Osteocyte (in vitro differentiated cells): ENCODE results near the gene MYBPH. TPM values are rescaled to one million over a fixed set of nuclear protein-coding genes. Genes with fewer than 3 reads are reported as not detected.

Experiments
- DNase-seq: peaks from one replicate; pipeline ENCODE4 v3.0.0; 2021; ENCODE audit warnings: mixed read lengths; ENCODE audit not compliant: unreplicated experiment; ENCODE audit errors: extremely low spot score
- H3K27ac Mint-ChIP-seq: one replicate; pipeline ENCODE4 v1.8.0; 2021; ENCODE audit warnings: mild to moderate bottlenecking, mixed read lengths; ENCODE audit not compliant: unreplicated experiment
- H3K27me3 Mint-ChIP-seq: one replicate; pipeline ENCODE4 v1.8.0; 2021; ENCODE audit warnings: mixed read lengths; ENCODE audit not compliant: unreplicated experiment
- H3K36me3 Mint-ChIP-seq: one replicate; pipeline ENCODE4 v1.8.0; 2021; ENCODE audit warnings: mixed read lengths; ENCODE audit not compliant: unreplicated experiment
- H3K4me1 Mint-ChIP-seq: one replicate; pipeline ENCODE4 v1.8.0; 2021; ENCODE audit warnings: mixed read lengths; ENCODE audit not compliant: unreplicated experiment
- H3K4me3 Mint-ChIP-seq: one replicate; pipeline ENCODE4 v1.8.0; 2021; ENCODE audit warnings: mild to moderate bottlenecking, moderate library complexity, mixed read lengths; ENCODE audit not compliant: unreplicated experiment
- H3K9me3 Mint-ChIP-seq: one replicate; pipeline ENCODE4 v1.8.0; 2021; ENCODE audit warnings: mixed read lengths; ENCODE audit not compliant: unreplicated experiment
- CTCF ChIP-seq: fragments of 200-600 bp; sonication (generic); IDR thresholded peaks from 2 replicates; pipeline ENCODE4 v1.5.0; 2021; ENCODE audit warnings: antibody characterized with exemption, mild to moderate bottlenecking, moderate library complexity
- total RNA-seq: library from RNA; stranded (reverse); gene quantifications from 2 replicates; pipeline ENCODE4 v1.2.1, GENCODE V29; 2021

The MYBPH gene
- total RNA-seq, 1 donor from 2014 or later, result not detected

DNA sequence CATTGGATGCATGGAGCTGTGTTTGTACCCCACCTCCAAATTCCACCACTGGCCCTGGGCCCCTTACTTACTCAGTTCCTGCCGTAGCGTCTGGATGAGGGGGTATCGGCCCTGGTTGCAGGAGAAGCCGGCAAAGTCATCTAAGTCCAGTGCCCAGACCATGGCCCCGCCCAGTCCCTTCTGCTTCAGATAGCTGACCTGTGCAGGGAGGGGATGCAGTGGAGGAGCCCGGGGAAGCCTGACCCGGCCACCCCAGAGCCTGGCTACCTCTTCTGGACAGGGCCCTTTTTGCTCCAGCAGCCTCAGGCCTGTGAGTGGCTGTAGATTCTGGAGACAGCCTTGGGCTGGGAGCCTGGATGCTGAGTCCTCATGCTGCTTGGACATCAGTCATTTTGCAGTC is 42.0 kb upstream of the MYBPH start:
- H3K4me1 Mint-ChIP-seq, result no peaks in the 10 kb centered on the region
- no peaks in the 10 kb centered on the region for H3K9me3 Mint-ChIP-seq
- peaks cover 56% of the 10 kb centered on the region for H3K27me3 Mint-ChIP-seq
- no peak overlapping the region for H3K4me3 Mint-ChIP-seq
- no peaks in the 10 kb centered on the region for H3K36me3 Mint-ChIP-seq
- no peak for DNase-seq
- no peak overlapping the region for H3K27ac Mint-ChIP-seq
- no peak for TF ChIP-seq CTCF

- Mint-ChIP-seq H3K9me3 (no peaks in the 10 kb centered on the region), H3K27me3 (peaks cover 52% of the 10 kb centered on the region), H3K4me1 (no peaks in the 10 kb centered on the region)
These were observed 41.6 kb upstream of the MYBPH start for GRCh38 chr1:203217139-203217655.

DNA sequence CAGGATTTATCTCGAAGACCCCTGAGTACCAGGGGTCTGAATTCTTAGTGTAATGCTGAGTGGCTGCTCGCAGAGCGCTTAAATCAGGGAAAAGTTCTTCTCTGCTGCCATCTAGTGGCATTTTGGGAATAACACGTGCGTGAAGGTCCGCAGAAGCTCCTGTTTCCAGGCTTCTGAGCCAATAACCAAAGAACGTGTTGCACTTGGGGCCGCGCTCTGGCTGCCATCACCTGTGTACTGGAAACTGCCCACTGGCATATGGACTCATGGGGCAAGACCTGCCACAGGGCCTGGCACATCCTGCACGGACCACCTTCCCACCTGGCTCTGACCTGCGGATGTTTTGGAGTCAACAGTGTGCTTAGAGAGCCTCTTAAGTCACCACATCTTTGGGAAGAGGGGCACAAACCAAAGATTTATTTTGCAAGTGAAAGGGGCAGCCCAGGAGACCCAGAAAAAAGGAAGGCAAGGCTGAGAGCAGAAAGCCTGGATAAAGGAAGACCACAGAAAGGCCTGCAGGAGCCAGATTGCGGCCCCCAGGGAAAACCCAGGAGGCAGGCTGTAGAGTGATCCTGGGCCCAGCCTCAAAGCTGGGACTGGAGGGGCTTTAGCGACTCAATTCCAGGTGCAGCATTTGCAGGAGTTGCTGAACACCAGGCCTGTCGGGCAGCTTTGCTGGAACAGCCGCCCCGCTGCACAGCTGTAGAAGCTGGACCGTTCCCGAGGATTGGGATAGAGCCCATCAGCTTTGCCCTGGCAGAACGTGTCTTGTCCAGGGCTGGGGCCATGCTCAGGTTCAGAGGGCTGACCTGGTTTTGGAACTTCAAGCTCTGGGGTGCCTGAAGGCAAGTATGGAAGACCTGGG is 40.9 kb upstream of the MYBPH start:
- Mint-ChIP-seq H3K27me3 (peaks cover 57% of the 10 kb centered on the region), H3K27ac (no peak overlapping the region), H3K4me3 (no peak overlapping the region), H3K36me3 (no peaks in the 10 kb centered on the region), H3K4me1 (no peaks in the 10 kb centered on the region), H3K9me3 (no peaks in the 10 kb centered on the region)
- DNase-seq, result no peak
- peak; percentile 87 for TF ChIP-seq CTCF

More at GRCh38 chr1:203217139-203217655, 41.6 kb upstream of the MYBPH start:
- Mint-ChIP-seq H3K4me3 (no peak overlapping the region), H3K36me3 (no peaks in the 10 kb centered on the region), H3K27ac (no peak overlapping the region)
- TF ChIP-seq CTCF, result no peak
- DNase-seq, result no peak

DNA sequence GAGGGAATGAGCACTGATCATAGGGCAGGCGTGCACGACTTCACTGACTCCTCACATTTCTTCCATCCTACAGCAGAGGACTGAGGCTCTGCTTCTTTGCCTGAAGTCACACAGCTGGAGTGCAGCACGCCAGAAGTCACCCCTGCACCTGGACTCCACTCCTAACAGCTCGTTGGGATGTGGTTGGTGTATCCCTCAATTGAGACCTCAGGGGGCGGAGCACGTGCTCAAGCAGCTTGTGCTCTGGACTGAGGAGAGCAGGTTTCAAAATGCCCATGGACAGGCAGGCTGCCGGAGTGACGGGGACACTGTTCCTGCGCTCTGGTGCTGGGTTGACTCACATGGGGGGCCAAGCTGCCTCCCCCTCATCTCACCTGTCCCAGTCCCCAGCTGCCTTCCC is 39.9 kb upstream of the MYBPH start:
- H3K4me1 Mint-ChIP-seq, result no peaks in the 10 kb centered on the region
- no peak overlapping the region for H3K27ac Mint-ChIP-seq
- H3K9me3 Mint-ChIP-seq, result no peaks in the 10 kb centered on the region
- no peak for DNase-seq
- no peak overlapping the region for H3K4me3 Mint-ChIP-seq
- peaks cover 61% of the 10 kb centered on the region for H3K27me3 Mint-ChIP-seq
- no peak for TF ChIP-seq CTCF
- H3K36me3 Mint-ChIP-seq, result no peaks in the 10 kb centered on the region

GRCh38 chr1:203214871-203215270 is 39.2 kb upstream of the MYBPH start:
- H3K9me3 Mint-ChIP-seq, result no peaks in the 10 kb centered on the region
- H3K4me1 Mint-ChIP-seq, result no peaks in the 10 kb centered on the region
- H3K27ac Mint-ChIP-seq, result no peak overlapping the region
- peaks cover 64% of the 10 kb centered on the region for H3K27me3 Mint-ChIP-seq
- no peak overlapping the region for H3K4me3 Mint-ChIP-seq
- no peak for DNase-seq
- no peak for TF ChIP-seq CTCF
- H3K36me3 Mint-ChIP-seq, result no peaks in the 10 kb centered on the region
